ENCODE measurements around the gene CTNNA1.

DNA sequence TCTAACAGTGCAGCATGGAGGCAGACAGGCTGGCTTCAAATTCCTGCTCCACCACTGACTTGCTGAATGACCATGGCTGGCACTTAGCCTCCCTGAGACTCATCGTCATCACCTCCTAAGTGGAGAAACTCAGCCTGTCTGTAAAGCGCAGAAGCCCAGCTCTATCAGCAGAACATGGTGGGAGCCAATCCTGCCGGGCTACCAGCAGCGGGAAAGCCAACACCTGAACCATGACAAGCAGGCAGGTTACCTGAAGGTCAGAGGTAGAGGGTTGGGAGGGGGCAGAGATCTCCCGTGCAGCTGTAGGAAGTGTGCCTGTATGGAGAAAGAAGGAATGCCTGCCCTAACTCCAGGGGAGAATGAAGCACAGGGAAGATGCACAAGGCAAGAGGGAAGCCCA is 194.6 kb downstream of the CTNNA1 start:
- TF ChIP-seq, protein P1, sequence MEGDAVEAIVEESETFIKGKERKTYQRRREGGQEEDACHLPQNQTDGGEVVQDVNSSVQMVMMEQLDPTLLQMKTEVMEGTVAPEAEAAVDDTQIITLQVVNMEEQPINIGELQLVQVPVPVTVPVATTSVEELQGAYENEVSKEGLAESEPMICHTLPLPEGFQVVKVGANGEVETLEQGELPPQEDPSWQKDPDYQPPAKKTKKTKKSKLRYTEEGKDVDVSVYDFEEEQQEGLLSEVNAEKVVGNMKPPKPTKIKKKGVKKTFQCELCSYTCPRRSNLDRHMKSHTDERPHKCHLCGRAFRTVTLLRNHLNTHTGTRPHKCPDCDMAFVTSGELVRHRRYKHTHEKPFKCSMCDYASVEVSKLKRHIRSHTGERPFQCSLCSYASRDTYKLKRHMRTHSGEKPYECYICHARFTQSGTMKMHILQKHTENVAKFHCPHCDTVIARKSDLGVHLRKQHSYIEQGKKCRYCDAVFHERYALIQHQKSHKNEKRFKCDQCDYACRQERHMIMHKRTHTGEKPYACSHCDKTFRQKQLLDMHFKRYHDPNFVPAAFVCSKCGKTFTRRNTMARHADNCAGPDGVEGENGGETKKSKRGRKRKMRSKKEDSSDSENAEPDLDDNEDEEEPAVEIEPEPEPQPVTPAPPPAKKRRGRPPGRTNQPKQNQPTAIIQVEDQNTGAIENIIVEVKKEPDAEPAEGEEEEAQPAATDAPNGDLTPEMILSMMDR (IDR thresholded peaks at IDR 0.05; ENCODE audit: low read depth, low read length): no peak
- TF ChIP-seq MYC (IDR thresholded peaks at IDR 0.05; ENCODE audit: low read depth, low read length): no peak

Measured in NB4 (cell line).